Activated naive CD4-positive, alpha-beta T cell treated with anti-CD3 and anti-CD28 coated beads, Interleukin-2, amount 50 U/mL, for 24 hours (primary cell): ENCODE data around the gene MBD3L1.
A peak's percentile ranks its signal among the peaks of the same experiment; 100 is the strongest.

Experiments
- H3K27ac Mint-ChIP-seq: one replicate; pipeline ENCODE4 v1.8.0; 2021; ENCODE audit warnings: mild to moderate bottlenecking, mixed read lengths
- H3K27me3 Mint-ChIP-seq: one replicate; pipeline ENCODE4 v1.8.0; 2021; ENCODE audit warnings: mixed read lengths
- H3K36me3 Mint-ChIP-seq: one replicate; pipeline ENCODE4 v1.8.0; 2021; ENCODE audit warnings: mixed read lengths
- H3K4me1 Mint-ChIP-seq: one replicate; pipeline ENCODE4 v1.8.0; 2021; ENCODE audit warnings: mixed read lengths
- H3K4me3 Mint-ChIP-seq: one replicate; pipeline ENCODE4 v1.8.0; 2021; ENCODE audit warnings: mild to moderate bottlenecking, mixed read lengths
- H3K9me3 Mint-ChIP-seq: one replicate; pipeline ENCODE4 v1.8.0; 2021; ENCODE audit warnings: mixed read lengths

MBD3L1 gene

GRCh38 chr19:8846819-8847218, 14.6 kb downstream of the MBD3L1 start:
- peaks cover 14% of the 10 kb centered on the region for H3K9me3 Mint-ChIP-seq
- no peaks in the 10 kb centered on the region for H3K4me1 Mint-ChIP-seq
- peaks cover 7% of the 10 kb centered on the region for H3K36me3 Mint-ChIP-seq
- H3K4me3 Mint-ChIP-seq: no peak overlapping the region
- peaks cover 18% of the 10 kb centered on the region for H3K27me3 Mint-ChIP-seq
- no peak overlapping the region for H3K27ac Mint-ChIP-seq

- H3K9me3 Mint-ChIP-seq: peaks cover 14% of the 10 kb centered on the region
Measured at GRCh38 chr19:8849232-8849631, 17.1 kb downstream of the MBD3L1 start.

GRCh38 chr19:8850488-8850887, 18.3 kb downstream of the MBD3L1 start:
- H3K27me3 Mint-ChIP-seq: peaks cover 22% of the 10 kb centered on the region
- no peak overlapping the region for H3K4me3 Mint-ChIP-seq
- H3K4me1 Mint-ChIP-seq: no peaks in the 10 kb centered on the region
- peaks cover 7% of the 10 kb centered on the region for H3K36me3 Mint-ChIP-seq
- peaks cover 14% of the 10 kb centered on the region for H3K9me3 Mint-ChIP-seq
- H3K27ac Mint-ChIP-seq: no peak overlapping the region

More at GRCh38 chr19:8849232-8849631, 17.1 kb downstream of the MBD3L1 start:
- Mint-ChIP-seq H3K4me1 (no peaks in the 10 kb centered on the region), H3K27ac (peak overlapping the region; percentile 15), H3K27me3 (peaks cover 19% of the 10 kb centered on the region), H3K36me3 (peaks cover 7% of the 10 kb centered on the region), H3K4me3 (no peak overlapping the region)

- Mint-ChIP-seq H3K9me3 (no peaks in the 10 kb centered on the region), H3K27ac (no peak overlapping the region), H3K36me3 (no peaks in the 10 kb centered on the region), H3K27me3 (peaks cover 21% of the 10 kb centered on the region), H3K4me3 (no peak overlapping the region), H3K4me1 (no peaks in the 10 kb centered on the region)
Measured at GRCh38 chr19:8858260-8858659, 26.1 kb downstream of the MBD3L1 start.

- Mint-ChIP-seq H3K9me3 (no peaks in the 10 kb centered on the region), H3K27me3 (peaks cover 11% of the 10 kb centered on the region), H3K36me3 (no peaks in the 10 kb centered on the region), H3K27ac (no peak overlapping the region), H3K4me3 (no peak overlapping the region), H3K4me1 (no peaks in the 10 kb centered on the region)
Measured at GRCh38 chr19:8866344-8866743, 34.2 kb downstream of the MBD3L1 start.

GRCh38 chr19:8877854-8878705, 45.9 kb downstream of the MBD3L1 start:
- Mint-ChIP-seq H3K27ac (peak overlapping the region; percentile 30), H3K4me3 (no peak overlapping the region), H3K36me3 (peaks cover 2% of the 10 kb centered on the region), H3K27me3 (peaks cover 13% of the 10 kb centered on the region), H3K9me3 (no peaks in the 10 kb centered on the region), H3K4me1 (no peaks in the 10 kb centered on the region)

- Mint-ChIP-seq H3K27me3 (peaks cover 6% of the 10 kb centered on the region), H3K9me3 (no peaks in the 10 kb centered on the region), H3K27ac (no peak overlapping the region), H3K4me3 (no peak overlapping the region), H3K36me3 (no peaks in the 10 kb centered on the region), H3K4me1 (no peaks in the 10 kb centered on the region)
Measured at GRCh38 chr19:8880868-8881488, 48.8 kb downstream of the MBD3L1 start.

- H3K27ac Mint-ChIP-seq: no peak overlapping the region
- no peaks in the 10 kb centered on the region for H3K4me1 Mint-ChIP-seq
- H3K27me3 Mint-ChIP-seq: peaks cover 6% of the 10 kb centered on the region
- H3K36me3 Mint-ChIP-seq: no peaks in the 10 kb centered on the region
- no peaks in the 10 kb centered on the region for H3K9me3 Mint-ChIP-seq
- H3K4me3 Mint-ChIP-seq: no peak overlapping the region
Measured at GRCh38 chr19:8881512-8881911, 49.3 kb downstream of the MBD3L1 start.

GRCh38 chr19:8884416-8884815, 52.2 kb downstream of the MBD3L1 start:
- no peaks in the 10 kb centered on the region for H3K9me3 Mint-ChIP-seq
- H3K27ac Mint-ChIP-seq: no peak overlapping the region
- no peaks in the 10 kb centered on the region for H3K4me1 Mint-ChIP-seq
- no peaks in the 10 kb centered on the region for H3K27me3 Mint-ChIP-seq
- no peak overlapping the region for H3K4me3 Mint-ChIP-seq
- no peaks in the 10 kb centered on the region for H3K36me3 Mint-ChIP-seq

GRCh38 chr19:8887364-8887763, 55.2 kb downstream of the MBD3L1 start:
- no peaks in the 10 kb centered on the region for H3K36me3 Mint-ChIP-seq
- H3K4me1 Mint-ChIP-seq: no peaks in the 10 kb centered on the region
- H3K9me3 Mint-ChIP-seq: no peaks in the 10 kb centered on the region
- H3K4me3 Mint-ChIP-seq: no peak overlapping the region
- no peaks in the 10 kb centered on the region for H3K27me3 Mint-ChIP-seq
- no peak overlapping the region for H3K27ac Mint-ChIP-seq

- no peak overlapping the region for H3K4me3 Mint-ChIP-seq
- H3K9me3 Mint-ChIP-seq: no peaks in the 10 kb centered on the region
- no peaks in the 10 kb centered on the region for H3K36me3 Mint-ChIP-seq
- H3K4me1 Mint-ChIP-seq: no peaks in the 10 kb centered on the region
- no peaks in the 10 kb centered on the region for H3K27me3 Mint-ChIP-seq
- no peak overlapping the region for H3K27ac Mint-ChIP-seq
Measured at GRCh38 chr19:8890260-8890659, 58.1 kb downstream of the MBD3L1 start.
